Left kidney (tissue), 2 donors: Measurements from ENCODE around the gene PSTPIP1. TPM values are rescaled to one million over a fixed set of nuclear protein-coding genes. Genes with fewer than 3 reads are reported as not detected.

ENCODE experiments used
- DNase-seq: peaks from one replicate; pipeline ENCODE4 v3.0.0-alpha.2; 2013
- polyA plus RNA-seq: library from polyadenylated mRNA; unstranded; fragments of 120-200 nt; gene quantifications from one replicate; pipeline ENCODE4 v1.2.1, GENCODE V29; 2013; ENCODE audit not compliant: insufficient read length

PSTPIP1 gene
- polyA plus RNA-seq, 1 donor = 1.4 TPM

DNA sequence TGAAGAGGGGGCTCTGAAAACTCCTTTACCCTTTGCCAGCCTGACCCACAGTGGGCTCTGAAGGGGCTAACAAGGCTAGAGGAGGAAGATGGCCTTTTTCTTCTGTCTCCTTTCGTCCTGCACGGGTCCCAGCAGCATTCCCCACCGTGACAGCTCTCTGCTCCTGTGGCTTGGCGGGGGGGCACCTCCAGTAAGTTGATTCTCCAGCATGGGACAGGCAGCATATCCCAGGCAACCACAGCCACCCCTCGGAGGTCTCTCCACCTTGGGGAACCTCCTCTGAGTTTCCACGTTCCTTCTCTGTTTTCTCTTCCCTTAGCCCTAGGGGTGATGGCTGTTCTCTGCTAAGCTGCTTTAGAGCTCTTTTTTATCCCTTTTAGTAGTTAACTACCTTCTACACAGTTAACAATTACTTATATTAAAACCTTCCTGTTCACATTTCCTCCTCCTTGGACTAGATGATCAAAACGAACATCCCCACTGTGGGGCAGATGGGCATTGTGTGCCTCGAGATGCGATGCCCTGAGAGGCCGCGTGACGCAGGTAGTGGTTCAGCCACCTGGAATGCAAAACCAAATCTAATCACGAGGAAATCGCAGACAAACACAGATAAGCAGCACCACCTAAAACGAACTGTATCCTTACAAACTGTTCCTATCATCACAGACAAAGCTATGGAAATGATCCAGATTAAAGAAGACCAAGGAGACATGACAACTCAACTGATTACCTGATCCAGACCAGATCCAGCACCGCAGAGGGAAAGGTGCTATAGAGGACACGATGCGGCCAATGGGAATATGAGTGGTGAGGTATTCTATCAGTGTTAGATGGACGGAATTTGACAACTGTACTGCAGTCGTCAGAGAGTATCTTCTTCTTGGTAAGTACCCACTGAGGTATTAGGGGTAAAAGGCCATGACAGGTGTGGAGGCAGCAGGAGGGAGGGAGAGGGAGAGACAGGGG, 48.3 kb downstream of the PSTPIP1 start:
- no peak for DNase-seq

GRCh38 chr15:77044228-77045042, 49.5 kb downstream of the PSTPIP1 start:
- no peak for DNase-seq

- DNase-seq = no peak
Observed at GRCh38 chr15:77045985-77046384, 51.1 kb downstream of the PSTPIP1 start.

DNA sequence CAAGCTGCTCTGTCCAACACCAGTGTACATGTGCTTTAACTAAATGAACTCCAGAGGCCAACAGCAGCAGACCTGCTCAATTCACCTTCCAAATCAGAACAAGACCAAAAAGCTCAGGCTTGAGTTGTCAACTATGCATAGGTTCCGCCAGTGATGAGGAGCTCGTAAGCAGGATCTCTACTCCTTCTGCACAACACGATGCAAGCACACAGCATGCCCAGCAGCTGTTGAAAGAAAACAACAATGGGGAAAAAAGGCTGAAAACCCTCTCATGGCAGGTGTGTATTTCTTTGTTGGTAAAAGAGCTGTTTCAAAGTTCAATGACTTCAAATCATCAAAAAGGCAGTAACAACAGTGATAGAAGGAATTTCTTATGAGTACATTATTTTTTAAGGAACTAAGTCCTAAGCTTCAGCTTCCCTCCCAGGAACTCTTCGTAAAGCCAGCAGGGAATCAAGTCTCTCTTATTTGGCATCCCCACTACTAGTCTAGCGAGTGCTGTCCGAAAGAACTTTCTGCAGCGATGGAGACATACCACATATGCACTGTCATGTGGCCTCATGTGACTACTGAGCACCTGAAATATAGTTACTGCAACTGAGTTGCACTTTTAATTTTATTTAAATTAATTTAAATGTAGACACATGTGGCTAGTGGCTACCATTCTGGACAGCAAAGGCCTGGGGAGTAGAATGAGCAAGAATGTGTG, 51.9 kb downstream of the PSTPIP1 start:
- no peak for DNase-seq

DNA sequence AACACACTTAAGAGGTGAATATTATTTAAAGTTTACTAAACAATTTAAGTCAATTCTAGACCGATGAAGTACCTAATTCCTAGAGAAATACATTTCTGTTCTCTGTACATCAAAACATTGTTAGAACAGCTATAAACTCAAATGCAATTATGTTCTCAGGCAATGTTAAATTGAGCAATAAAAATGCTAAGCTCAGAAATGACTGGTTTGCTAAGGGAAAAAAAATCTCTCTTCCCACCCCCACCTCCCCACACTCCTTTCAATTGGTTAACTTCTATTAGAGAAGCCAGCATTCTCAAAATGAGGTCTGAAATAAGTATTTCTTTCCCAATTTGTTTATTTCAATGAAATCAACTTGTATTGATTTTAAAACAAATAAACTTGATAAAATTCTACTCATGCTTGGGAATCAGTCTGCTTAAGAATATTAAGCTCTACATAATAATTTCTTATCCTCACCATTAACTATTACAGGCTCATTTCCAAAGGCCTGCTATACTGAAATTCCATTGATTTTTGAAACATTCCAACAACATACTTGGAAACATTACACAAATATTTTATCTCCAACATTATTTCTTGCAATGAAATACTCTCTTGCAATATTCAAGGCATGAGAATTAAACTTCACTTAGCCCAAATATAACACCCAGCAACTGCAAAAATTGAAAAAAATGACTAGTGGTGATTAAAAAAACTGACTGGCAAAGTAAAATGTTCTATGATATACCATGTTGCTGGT, 53.4 kb downstream of the PSTPIP1 start:
- DNase-seq = no peak

GRCh38 chr15:77052556-77052955, 57.6 kb downstream of the PSTPIP1 start:
- no peak for DNase-seq

- DNase-seq = no peak
Observed at GRCh38 chr15:77053709-77054108, 58.8 kb downstream of the PSTPIP1 start.

DNA sequence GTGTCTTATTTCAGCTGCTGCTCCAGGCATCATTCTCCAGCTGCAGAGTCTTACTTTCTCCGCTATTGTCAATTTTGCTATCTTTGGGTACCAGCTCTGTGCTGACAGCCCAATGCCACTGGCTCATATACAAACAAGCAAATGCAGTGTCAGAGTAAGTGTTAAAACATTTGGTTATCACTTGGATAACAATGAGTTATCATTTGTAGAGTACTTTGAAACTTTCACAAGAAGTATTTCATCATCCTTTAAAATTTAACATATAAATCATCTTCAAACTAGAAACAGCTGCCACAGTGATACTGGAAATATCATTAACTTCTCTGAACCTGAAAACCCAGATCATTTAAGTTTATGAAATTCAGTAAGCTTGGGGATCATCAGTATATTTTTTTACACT, 62.1 kb downstream of the PSTPIP1 start:
- DNase-seq = no peak

- DNase-seq = no peak
Observed at GRCh38 chr15:77057685-77058084, 62.8 kb downstream of the PSTPIP1 start.

DNA sequence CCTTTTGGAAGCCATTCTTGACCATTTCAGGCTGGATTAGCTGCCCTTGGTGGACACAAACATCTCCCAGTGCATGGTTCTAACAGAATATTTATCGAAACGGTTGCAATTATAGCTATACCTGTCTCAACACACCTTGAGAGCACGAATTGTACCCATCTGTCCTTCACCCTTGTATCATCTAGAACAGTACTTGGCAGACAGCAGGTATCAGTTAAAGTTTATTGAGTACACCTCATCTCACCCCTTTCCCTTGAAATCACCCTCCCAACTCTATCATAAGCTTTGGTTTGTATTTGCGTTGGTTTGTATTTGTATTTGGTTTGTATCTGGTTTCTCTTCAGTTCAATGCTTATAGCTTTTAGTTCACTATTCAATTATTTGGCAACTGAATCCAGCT, 63.5 kb downstream of the PSTPIP1 start:
- DNase-seq = no peak

- no peak for DNase-seq
Observed at GRCh38 chr15:77059786-77060361, 64.9 kb downstream of the PSTPIP1 start.

GRCh38 chr15:77060546-77060945, 65.6 kb downstream of the PSTPIP1 start:
- DNase-seq = no peak

DNA sequence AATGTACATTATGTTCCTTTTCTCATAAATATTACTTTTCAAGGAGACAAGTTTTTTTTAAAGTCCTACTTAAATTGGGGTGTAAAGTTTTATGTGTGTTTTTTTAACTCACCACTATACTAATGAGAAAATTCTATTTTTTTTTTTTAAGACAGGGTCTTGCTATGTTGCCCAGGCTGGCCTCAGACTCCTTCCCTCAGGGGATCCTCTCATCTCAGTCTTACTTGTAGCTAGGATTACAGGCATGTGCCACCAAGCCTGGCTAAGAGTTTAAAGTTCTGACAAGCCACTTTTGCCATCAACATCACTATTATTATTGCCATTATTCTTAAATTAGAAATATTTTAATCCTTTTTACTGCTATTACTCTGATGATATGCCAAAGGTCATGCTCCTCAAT, 68.3 kb downstream of the PSTPIP1 start:
- DNase-seq = no peak

DNA sequence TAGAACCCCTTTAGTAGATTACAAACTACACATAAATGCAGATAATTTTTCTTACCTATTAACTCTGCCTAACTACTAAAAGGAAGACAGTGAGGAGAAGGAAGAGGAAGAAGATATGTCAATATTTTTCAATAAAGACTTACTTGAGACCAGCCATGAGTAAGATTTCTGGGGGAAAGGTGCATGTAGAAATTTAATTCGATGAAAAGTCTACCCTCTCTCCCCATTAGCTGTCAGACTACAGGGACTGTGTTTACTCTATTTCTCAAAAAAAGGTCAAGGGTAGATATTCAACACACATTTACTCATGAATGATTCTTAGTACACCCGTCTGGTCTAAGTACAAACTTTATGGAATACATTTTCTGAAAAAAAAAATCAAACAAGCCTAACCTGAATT, 69.1 kb downstream of the PSTPIP1 start:
- DNase-seq = no peak

- no peak for DNase-seq
Observed at GRCh38 chr15:77064539-77065308, 69.8 kb downstream of the PSTPIP1 start.

- DNase-seq = no peak
Observed at GRCh38 chr15:77066971-77067690, 72.2 kb downstream of the PSTPIP1 start.

GRCh38 chr15:77067691-77068367, 72.9 kb downstream of the PSTPIP1 start:
- DNase-seq = no peak

DNA sequence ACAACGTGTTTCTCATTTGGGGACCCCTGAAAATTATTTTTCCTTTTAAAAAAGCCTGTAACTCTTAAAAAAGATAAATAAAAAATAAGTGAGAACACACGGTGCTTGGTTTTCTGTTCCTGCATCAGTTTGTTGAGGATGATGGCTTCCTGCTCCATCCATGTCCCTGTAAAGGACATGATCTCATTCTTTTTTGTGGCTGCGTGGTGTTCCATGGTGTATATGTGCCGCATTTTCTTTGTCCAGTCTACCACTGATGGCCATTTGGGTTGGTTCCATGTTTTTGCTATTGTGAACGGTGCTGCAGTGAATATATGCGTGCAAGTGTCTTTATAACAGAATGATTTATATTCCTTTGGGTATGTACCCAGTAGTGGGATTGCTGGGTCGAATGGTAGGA, 73.7 kb downstream of the PSTPIP1 start:
- DNase-seq = no peak

GRCh38 chr15:77069521-77070121, 74.7 kb downstream of the PSTPIP1 start:
- DNase-seq = no peak
